Left renal cortex interstitium (tissue), 4 donors: ENCODE data around the gene CWC15. TPM values are rescaled to one million over a fixed set of nuclear protein-coding genes. Genes with fewer than 3 reads are reported as not detected.
"Not testable (repeated sequence)": the region's sequence is repeated elsewhere in the genome, so short reads cannot be mapped to it uniquely, and the experiment has no call there.

Experiments
- DNase-seq, 4 donors: peaks; one replicate each; pipeline ENCODE4 v3.0.0-alpha.2; 2013; ENCODE audit warnings: low read depth in 4 of 4, low spot score in 2 of 4, missing footprints in 1 of 4
- polyA plus RNA-seq, 4 donors: library from polyadenylated mRNA; unstranded; fragments of 120-200 nt; gene quantifications; one replicate each; pipeline ENCODE4 v1.2.1, GENCODE V29; 2013; ENCODE audit not compliant: insufficient read length in 4 of 4

CWC15 gene
- polyA plus RNA-seq, 4 donors = 111 to 120 (median 115) TPM

GRCh38 chr11:94922321-94923003 is 50.9 kb downstream of the CWC15 start:
- no peak for DNase-seq

GRCh38 chr11:94920311-94920710 is 53.0 kb downstream of the CWC15 start:
- no peak for DNase-seq

GRCh38 chr11:94913718-94914394 is 59.5 kb downstream of the CWC15 start:
- DNase-seq = not testable (repeated sequence)

GRCh38 chr11:94912806-94913205 is 60.5 kb downstream of the CWC15 start:
- no peak for DNase-seq

Other genes with a start within 250 kb of the CWC15 start
- gene AMOTL1, start 205.2 kb downstream of the CWC15 start, polyA plus RNA-seq = 10 to 100 TPM; 42.1 to 46.9 (median 45.6) TPM
- gene KDM4D, start 153 bp upstream of the CWC15 start, polyA plus RNA-seq = 1 to 10 TPM; 1.9 to 2.7 (median 2.2) TPM
- gene KDM4E, start 51.7 kb upstream of the CWC15 start, polyA plus RNA-seq = under 1 TPM; 0.14 to 0.44 (median 0.27) TPM
- not detected for gene KDM4F, start 75.9 kb upstream of the CWC15 start, polyA plus RNA-seq
- gene SRSF8, start 93.4 kb upstream of the CWC15 start, polyA plus RNA-seq = 10 to 100 TPM; 55.8 to 72.4 (median 64.6) TPM
- gene ENDOD1, start 116.3 kb upstream of the CWC15 start, polyA plus RNA-seq = 10 to 100 TPM; 17.3 to 23.7 (median 19.5) TPM